CD1c-positive myeloid dendritic cell (primary cell): ENCODE data around the gene B4GALT5.

Experiments
- DNase-seq: peaks from one replicate; pipeline ENCODE4 v3.0.0-alpha.2; 2016; ENCODE audit errors: extremely low spot score

B4GALT5 gene

DNA sequence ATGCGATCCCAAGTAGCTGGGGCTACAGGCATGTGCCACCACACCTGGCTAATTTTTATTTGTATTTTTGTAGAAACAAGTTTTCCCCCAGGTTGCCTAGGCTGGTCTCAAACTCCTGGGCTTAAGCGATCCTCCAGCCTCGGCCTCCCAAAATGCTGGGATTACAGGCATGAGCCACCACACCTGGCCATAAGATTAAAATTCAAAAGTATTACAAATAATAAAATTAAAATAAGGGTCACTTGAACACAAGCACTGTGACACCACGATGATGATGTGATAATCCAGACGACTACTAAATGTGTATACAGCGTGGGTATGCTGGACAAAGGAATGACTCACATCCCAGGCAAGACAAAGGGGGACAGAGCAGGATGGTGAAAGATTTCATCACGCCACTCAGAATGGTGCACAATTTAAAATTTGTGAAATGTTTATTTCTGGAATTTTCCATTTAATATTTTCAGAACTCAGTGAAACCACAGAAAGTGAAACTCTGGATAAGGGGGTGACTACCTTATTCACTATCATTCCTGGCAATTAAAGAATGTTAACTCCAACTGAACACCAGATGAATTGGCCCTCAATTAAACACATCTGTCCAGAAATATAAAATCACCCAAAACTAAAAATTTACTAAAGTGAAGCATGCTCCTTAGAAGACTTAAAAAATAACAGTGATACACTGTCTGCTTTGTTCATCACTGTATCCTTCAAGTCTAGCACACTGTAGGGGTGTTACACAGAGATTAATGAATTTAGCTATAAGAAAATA is 13.1 kb downstream of the B4GALT5 start:
- DNase-seq = peak; percentile 69

DNA sequence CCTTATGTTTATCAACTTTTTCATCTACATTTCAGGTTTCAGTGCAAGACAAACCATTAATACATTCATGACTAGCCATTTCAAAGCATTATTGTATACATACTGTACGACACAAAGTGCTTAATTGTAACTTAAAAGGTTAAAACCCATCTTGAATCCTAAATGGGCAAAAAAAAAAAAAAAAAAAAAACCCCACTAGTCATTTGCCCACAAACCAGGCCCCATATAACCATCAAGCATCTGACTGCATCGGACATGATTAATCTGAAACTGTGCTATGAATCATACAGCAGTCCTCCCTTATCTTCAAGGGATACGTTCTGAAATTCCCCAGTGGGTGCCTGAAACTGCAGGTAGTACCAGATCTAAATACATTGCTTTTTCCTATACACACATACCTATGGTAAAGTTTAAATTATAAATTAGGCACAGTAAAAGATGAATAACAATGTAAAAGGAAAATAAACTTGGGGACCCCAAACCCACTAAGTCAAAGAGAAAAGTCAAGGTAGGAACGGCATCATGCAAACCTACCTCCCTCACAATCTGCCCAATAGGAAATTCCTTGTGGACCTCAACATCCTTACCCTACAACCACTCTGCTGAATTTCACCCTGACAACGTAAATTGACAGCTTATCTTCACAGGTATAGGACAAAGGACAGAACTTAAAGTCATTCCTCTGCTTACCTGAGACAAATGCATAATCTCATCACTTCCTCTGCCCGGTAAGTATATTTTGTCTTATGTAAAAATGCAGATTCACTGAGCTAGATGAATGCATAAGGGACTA is 14.3 kb downstream of the B4GALT5 start:
- peak; percentile 34 for DNase-seq

DNA sequence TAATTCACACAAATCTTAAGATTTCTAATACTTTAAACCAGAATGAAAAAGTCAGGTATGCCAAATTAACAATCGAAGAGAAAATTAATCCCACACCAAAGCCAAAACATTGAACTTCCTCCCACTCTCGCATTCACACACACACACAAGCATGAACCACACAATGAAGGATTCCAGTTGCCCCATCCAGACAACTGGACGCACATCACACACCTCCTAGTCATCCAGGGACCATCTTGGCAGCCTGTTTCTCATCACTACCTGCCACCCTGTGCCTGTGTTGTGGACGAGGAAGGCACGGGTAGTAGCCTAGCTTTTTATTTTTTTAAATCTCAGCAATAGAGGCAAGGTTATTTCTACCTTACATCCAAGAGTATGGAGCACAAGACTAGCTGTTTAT is 15.2 kb downstream of the B4GALT5 start:
- no peak for DNase-seq

DNA sequence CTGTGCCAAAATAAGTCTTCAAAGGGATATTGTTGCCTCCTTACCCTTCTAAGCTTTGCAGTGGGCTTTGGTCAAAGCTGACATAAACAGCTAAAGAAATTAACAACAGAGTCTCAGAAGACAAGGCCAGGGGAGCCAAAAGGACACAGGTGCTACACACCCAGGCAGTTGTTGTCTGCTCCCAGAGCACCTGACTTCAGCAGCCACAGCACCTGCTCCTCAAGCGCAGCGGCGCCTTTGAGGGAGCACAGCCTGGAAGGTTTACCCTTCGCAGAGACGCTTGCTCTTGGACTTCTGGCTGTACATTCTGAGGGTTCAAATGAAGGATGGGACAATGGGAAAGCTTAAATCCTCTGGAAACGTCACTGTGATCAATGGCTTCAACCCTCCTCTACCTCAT is 16.6 kb downstream of the B4GALT5 start:
- no peak for DNase-seq

DNA sequence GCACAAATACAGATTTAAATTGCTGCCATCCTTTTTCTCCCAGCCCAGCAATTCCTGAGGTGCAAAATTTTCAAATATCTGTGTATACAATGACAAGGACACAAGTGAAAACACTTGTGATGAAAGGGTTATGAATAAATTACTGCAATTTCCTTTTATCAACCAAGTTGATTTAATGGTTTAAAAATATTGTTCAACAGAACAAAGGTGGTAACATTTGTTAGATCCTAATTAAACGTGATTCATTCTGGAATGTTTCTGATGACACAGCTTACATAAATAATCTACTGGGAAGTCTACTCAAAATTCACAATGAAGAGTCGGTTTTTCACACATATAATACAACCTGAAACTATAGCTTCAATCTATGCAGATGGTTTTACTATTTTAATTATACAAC is 17.1 kb downstream of the B4GALT5 start:
- DNase-seq = no peak

DNA sequence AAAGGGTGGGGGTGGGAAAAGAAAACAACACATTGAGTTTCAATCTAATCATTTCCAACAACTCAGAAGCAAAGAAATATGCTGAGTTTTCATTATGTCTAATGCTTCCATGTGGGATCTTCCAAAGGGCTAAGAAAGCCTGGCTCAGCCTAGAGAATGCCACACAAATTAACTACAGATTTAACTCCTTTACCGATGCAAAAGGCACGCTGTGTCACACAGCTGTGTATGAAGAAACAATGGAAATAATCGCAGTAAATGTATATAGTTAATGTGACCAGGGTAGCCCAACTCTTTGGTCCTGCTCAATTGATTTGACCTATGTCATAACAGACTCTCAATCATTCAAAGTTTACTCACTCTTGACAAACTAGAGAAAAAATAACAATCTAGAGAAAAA is 17.8 kb downstream of the B4GALT5 start:
- DNase-seq = no peak

DNA sequence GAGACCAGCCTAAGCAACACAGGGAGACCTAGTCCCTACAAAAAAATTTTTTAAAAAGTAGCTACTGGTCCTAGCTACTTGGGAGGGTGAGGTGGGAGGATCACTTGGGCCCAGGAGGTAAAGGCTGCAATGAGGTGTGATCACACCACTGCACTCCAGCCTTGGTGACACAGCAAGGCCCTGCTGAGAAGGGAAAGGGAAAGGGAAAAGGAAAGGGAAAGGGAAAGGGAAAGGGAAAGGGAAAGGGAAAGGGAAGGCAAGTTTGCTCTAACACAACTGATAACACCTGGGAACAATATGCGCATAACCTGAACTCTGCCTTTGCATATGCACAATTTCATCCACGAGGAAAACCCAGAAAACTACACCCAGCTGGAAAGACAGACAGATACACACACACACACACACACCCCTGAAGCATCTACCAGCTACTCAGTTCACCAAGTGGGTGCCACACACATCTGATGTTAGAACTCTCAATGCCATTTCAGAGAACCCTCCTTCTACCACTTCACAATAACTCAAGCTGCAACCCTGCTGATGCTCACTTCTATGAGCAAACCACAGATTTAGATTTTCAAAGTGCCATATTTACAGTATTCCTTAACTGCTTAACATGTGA is 19.1 kb downstream of the B4GALT5 start:
- DNase-seq = no peak

DNA sequence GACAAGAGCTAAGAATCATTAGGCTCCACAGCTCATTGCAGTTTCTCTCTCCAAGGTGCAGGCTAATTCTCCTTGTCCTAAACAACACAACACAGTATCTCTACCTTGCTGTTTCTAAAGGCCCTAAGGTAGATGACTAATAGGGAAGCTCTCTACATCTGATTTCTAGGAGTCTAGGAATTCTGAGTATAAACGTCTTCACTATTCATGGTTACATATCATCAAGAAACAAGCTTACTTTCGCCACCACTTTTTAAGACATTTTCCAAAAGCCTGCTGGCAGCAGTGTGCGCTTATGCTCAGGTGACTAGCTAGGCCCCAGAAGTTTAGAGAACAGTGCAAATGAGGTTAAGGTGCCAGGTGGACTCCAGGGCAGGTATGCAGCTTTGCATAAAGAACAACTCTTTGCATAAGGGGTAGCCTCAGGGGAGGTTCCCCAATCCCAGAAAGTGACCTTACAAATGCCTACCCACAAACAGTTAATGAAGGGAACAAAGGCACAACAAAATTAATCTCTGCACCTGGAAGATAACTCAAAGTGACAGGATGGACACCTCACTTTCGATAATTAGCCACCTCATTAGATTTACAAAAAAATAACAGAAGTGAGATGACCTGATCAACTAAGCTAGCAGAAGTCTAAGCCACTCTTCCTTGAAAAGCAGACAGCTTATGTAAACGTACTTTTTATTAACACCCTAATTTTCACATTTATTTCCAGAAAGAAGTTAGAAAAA is 20.1 kb downstream of the B4GALT5 start:
- DNase-seq = no peak

DNA sequence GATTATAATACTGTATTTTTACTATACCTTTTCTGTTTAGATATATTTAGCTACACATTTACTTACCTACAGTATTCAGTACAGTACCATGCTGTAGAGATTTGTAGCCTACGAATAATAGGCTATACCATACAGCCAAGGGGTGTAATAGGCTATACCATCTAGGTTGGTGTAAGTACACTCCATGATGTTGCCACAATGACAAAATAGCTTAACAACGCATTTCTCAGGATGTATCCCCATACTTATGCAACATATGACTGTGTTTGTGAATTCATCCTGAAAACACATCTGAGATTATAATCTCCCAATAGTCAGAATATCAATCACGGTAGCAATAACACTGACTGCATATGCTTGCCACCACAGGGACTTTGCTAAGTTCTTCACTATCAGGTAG is 20.7 kb downstream of the B4GALT5 start:
- no peak for DNase-seq

DNA sequence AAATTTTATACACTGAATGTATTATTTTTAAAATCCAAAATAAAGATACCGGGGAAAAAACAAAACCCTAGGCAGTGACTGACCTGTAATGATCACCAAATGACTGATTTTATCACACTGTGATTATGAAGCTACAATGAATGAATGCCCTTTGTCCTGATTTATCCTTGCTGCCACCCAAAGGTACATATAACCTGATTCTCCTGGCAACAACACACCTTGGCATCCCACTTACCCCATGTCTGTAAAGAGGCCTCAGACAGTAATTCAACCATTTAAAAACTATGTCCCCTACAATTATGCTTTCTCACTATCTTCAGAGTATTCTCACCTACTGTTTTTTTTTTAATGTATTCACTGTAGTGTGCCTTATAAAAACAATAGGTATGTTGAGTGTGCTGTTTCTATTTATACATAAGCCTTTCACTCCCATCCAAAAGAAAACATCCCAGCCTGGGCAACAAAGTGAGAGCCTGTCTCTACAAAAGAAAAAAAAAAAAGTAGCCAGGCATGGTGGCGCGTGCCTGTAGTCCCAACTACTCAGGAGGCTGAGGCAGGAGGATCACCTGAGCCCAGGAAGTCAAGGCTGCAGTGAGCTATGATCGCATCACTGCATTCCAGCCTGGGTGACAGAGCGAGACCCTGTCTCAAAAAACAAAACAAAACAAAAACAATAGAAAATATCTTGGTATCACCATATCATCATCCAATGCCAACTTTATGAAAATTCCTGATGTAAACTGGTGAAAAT is 21.7 kb downstream of the B4GALT5 start:
- no peak for DNase-seq

DNA sequence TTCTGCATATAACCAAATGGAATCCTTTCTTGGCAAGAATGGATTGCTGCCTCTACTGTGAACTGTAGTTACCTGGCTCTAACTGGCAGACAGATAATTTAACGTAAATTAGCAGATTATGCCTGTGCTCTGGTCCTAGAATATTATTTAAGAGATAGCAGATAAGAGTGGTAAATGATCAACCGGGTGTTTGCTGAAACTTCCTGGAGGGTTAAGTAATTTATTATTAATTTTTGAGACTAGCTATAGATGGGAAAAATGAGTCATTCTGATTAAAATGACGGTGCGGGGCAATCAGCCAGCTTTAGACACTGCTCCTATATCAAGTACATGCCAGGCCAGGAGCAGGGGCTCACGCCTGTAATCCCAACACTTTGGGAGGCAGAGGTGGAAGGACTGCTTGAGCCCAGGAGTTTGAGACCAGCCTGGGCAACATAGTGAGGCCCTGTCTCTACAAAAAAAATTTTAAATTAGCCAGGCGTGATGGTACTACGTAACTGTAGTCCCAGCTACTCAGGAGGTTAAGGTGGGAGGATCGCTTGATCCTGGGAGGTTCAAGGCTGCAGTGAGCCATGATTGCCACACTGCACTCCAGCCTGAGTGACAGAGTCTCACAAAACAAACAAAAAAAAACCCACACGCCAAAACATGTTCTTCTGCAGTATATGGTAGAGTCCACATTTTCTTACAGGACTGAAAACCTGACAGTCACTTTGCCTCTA is 22.6 kb downstream of the B4GALT5 start:
- DNase-seq = no peak

DNA sequence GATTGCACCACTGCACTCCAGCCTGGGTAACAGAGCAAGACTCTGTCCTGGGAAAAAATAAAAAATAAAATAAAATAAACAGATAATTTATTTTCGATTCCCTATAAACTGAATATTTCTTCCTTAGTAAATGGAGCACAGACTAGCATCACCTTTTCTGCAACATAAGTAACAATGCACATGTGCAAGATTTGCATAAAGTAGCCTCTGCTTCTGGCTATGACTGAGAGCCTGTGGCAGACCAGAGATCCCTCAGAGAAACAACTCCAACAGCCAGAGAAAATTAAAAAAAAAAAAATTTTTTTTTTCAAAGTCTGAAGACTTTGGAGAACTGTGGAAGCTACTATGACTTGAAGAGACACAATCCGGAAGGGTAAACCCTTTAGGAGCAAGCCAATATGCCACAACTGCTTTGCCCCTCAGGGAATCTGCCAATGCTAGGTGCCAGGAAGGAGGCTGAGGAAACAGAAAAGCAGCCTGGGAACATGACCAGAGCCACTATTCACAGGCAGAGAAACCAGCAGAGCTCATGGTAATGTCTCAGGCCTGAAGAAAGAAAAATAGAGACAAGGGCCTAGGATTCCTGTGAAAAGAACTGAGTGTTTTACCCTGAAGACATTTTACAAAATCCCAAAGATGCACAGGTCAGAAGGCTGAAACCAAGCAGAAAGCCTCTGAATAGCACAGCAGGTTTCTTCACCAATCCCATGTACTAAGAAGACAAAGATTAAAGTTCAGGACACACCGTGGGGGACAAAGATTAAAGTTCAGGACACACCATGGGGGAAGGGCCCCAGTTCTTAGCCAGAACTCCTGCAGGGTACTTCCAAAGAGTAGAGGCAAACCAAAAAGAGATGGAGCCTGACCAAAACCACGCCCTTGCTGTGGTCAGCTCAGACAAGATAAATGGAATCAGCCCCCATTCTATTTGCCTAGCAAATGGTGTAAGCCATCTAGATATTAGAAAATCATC is 25.8 kb downstream of the B4GALT5 start:
- no peak for DNase-seq

DNA sequence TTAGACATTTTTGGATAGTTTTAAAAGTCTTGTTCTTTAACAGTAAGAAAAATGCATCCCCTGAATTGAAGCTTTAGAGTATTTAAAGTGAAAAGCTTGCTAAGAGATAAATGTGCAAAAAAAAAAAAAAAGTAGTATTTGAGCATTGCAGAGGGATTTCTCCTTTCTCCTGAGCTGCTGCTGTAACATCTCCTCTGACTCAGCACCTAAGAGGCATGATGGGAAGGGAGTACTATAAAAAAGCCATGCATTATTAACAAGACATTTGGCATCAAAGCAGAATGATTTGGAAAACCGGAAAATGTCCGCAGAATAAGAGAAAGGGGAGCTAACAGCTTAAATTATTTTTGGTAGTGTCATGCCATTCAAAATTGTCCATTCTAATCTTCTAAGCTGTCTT is 27.9 kb downstream of the B4GALT5 start:
- DNase-seq = peak; percentile 28

DNA sequence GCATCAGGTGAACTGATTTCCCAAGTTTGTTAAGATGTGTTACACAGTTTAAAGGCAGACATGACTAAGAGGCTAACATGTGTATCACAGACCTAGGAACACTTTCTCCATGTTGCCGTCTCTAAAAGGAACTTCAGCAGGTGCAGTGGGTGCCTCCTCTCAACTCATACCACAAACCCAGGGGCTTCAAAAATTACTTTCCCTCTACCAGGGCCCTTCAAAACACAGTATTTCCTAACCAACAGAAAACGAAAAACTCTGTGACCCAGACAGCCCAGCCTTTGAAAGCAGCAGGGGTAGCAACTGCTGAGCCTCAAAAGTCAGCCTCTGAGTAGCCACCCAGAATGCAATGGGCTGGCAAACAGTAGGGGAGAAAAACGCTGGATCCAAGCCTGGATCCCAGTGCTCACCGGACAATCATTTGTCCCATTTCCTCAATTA is 28.5 kb downstream of the B4GALT5 start:
- DNase-seq = no peak

DNA sequence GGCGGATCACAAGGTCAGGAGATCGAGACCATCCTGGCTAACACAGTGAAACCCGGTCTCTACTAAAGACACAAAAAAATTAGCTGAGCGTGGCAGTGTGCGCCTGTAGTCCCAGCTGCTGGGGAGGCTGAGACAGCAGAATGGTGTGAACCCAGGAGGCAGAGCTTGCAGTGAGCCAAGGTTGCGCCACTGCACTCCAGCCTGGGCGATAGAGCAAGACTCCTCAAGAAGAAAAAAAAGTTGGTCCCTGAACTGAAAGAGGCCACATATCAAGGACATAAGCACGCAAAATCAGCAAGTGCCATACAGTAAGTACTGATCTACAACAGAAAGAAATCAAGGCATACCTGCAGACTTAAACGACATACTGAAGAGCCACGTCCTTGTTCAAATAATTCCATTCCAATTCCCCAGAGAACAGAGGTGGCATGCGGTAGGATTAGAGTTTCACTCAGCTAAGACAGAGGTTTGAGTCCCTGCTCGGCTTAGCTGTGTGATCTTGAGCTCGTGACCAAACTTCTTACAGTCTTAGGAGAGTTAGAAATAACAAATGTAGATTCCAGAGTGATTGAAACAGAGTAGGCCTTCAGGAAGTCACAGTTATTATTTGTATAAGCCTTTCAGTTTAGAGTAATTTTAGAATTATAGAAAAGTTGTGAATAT is 29.2 kb downstream of the B4GALT5 start:
- DNase-seq = no peak

DNA sequence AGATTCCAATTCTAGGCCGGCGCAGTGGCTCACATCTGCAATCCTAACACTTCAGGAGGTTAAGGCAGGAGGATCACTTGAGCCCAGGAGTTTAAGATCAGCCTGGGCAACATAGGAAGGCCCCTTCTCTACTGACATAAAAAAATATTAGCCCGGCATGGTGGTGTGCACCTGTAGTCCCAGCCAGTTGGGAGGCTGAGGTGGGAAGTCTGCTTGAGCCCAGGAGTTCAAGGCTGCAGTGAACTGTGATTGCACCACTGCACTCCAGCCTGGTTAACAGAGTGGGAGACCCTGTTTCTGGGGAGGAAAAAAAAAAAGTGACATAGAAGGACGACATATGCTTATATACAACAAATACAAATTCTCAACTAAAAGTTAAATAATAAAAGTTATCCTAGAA is 30.9 kb downstream of the B4GALT5 start:
- no peak for DNase-seq

DNA sequence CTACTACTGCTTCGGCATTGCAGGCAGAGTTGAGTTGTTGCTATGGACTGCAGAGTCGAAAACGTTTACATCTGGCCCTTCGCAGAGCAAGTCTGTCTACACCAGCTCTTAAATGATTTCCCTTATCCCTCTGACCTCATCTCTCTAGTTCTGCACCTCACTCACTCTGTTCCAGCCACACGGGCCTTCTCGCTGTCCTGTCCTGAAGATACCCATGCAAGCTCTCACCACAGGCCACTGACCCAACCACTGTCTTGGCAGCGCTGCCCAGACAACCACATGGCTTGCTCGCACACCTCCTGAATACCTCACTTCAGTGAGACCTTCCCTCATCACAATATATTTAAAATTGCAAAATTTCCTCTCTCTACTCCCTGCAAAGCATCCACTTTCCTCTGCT is 31.4 kb downstream of the B4GALT5 start:
- DNase-seq = no peak

DNA sequence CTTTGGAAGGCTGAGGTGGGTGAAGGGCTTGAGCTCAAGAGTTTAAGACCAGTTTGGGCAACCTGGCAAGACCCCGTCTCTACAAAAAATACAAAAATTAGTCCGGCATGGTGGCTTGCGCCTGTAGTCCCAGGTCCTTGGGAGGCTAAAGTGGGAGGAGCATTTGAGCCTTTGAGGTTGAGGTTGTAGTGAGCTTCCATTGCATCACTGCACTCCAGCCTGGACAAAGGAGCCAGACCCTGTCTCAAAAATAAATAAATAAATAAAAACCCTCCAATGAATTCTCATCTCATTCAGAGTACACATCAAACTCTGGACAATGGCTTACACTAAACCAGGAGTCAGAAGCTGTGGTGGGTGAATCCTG is 31.8 kb downstream of the B4GALT5 start:
- no peak for DNase-seq

DNA sequence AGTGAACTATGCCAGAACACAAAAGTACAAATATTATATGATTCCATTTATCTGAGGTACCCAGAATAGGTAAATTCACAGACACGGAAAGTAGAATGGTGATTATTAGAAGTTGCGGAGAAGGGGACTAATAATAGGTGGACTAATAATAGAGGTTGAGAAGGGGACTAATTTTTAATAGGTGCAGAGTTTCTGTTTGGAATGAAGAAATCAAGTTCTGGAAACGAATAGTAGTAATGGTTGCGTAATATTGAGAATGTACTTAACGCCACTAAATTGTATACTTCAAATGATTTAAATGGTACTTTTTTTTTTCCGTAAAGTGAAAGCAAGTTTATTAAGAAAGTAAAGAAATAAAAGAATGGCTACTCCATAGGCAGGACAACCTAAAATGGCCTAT is 33.2 kb downstream of the B4GALT5 start:
- DNase-seq = peak; percentile 40
